Testis (tissue), 3 donors: ENCODE data around the gene TSHZ1. TPM values are rescaled to one million over a fixed set of nuclear protein-coding genes. Genes with fewer than 3 reads are reported as not detected.

Experiments
- DNase-seq: peaks from one replicate; pipeline ENCODE4 v3.0.0-alpha.2; 2019
- H3K27ac ChIP-seq, 2 donors: fragments of 200-600 bp; sonication (generic); one replicate each; pipeline ENCODE4 v1.5.1; 2019
- H3K27me3 ChIP-seq: fragments of 200-600 bp; sonication (generic); one replicate; pipeline ENCODE4 v1.5.1; 2019
- H3K36me3 ChIP-seq: fragments of 200-600 bp; sonication (generic); one replicate; pipeline ENCODE4 v1.5.1; 2017; ENCODE audit warnings: low read depth; ENCODE audit errors: missing control alignments
- H3K4me1 ChIP-seq: fragments of 200-600 bp; sonication (generic); one replicate; pipeline ENCODE4 v1.5.1; 2019
- H3K4me3 ChIP-seq, 2 donors: fragments of 200-600 bp; sonication (generic); one replicate each; pipeline ENCODE4 v1.5.1; 2017 to 2019
- H3K9me3 ChIP-seq: fragments of 200-600 bp; sonication (generic); one replicate; pipeline ENCODE4 v1.5.1; 2017
- POLR2A ChIP-seq: fragments of 450-650 bp; IDR thresholded peaks from one replicate; pipeline ENCODE4 v1.6.1; 2017; ENCODE audit warnings: antibody characterized with exemption, mild to moderate bottlenecking, moderate library complexity
- WGBS, 2 donors: methylation state at CpG; one replicate each; pipeline ENCODE4 v1.1.5; 2018; 5-methylcytosine and 5-hydroxymethylcytosine counted together
- intact Hi-C: fragments of 100-400 bp; cut with DNase I; formaldehyde crosslinking; loops from one replicate; pipeline ENCODE4 v1.15.1; 2023; ENCODE audit warnings: low total_unique reads
- polyA plus RNA-seq: library from polyadenylated mRNA; stranded (reverse); fragments of 350-450 nt; fragmentation: Illumina TruSeq; extraction: RNeasy Lipid Tissue Mini Kit (QIAGEN cat#74804); gene quantifications from one replicate; pipeline ENCODE4 v1.2.3, GENCODE V29; 2014; ENCODE audit warnings: low read depth, low replicate concordance; ENCODE audit not compliant: insufficient read depth
- total RNA-seq, 2 donors: library from RNA; depleted of rRNA; stranded (reverse); fragments of >200 nt; gene quantifications; one replicate each; pipeline ENCODE4 v1.2.3, GENCODE V29; 2016
- TF ChIP-seq, protein P1 (sequence below), 3 experiments: fragments of 450-650 bp in 2 of 3; fragments of 200-600 bp in 1 of 3; sonication (generic) in 1 of 3; IDR thresholded peaks; one replicate each; pipeline ENCODE4 v1.5.1; 2016 to 2019; ENCODE audit warnings: antibody characterized with exemption in 3 of 3, mild to moderate bottlenecking in 2 of 3, moderate library complexity in 1 of 3

The TSHZ1 gene
- total and polyA plus RNA-seq, 3 donors from 2014 or later = 12.8 to 36.2 (median 18.4) TPM

DNA sequence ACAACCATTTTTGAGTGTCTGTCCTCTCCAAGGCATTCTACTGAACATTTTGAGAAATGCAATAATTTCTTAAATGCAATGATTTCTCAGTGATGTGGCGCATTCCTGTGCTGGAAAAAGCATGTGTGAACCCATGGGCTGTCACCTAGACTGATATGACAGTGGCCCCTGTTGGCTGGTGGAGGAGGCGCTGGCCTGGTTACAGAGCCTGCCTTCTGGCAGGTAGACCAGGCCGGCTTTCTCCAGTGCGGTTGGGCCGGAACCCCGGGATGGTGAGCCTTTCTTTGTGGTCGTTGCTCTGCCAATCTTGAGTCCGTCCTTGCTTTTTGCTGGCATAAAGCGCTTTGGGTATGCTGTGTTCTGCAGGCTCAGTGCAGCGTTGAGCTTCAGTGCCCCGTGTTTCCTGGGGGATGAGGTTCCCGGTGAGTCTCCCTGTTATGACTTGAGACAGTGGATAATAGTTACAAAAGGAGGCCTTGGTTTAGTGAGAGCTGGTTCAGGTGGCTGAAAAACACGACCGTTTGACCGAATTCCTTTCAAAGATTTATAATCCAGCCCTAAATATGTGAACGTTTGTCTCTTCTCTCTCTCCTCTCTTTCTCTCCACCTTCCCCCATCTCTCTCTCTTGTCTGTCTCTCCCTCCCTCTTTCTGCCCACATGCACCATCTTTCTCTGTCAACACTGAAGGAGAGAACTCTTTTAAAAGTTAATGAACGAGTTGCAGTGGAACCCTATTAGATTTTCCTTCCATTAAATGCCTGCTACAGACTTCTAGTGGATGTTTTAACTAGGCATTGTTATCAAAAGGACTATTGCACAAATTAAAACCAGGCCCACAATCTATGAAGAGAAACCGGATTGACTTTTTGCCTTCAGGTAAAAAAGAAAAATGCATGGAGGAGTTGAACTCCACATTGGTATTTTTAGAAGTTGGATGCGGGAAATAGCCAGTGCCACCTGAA lies 34.0 kb downstream of the TSHZ1 start:
- H3K36me3 ChIP-seq = no peaks in the 10 kb centered on the region
- WGBS, 2 donors = 46 to 55% methylated on average over 19 of the region's 19 CpGs
- peak overlapping the region; percentile 82 to 84 for H3K27ac ChIP-seq
- no peaks in the 10 kb centered on the region for H3K9me3 ChIP-seq
- no peak for DNase-seq
- peaks cover 18% of the 10 kb centered on the region for H3K4me1 ChIP-seq
- no peak overlapping the region for H3K4me3 ChIP-seq
- TF ChIP-seq POLR2A = no peak
- TF ChIP-seq, protein P1, sequence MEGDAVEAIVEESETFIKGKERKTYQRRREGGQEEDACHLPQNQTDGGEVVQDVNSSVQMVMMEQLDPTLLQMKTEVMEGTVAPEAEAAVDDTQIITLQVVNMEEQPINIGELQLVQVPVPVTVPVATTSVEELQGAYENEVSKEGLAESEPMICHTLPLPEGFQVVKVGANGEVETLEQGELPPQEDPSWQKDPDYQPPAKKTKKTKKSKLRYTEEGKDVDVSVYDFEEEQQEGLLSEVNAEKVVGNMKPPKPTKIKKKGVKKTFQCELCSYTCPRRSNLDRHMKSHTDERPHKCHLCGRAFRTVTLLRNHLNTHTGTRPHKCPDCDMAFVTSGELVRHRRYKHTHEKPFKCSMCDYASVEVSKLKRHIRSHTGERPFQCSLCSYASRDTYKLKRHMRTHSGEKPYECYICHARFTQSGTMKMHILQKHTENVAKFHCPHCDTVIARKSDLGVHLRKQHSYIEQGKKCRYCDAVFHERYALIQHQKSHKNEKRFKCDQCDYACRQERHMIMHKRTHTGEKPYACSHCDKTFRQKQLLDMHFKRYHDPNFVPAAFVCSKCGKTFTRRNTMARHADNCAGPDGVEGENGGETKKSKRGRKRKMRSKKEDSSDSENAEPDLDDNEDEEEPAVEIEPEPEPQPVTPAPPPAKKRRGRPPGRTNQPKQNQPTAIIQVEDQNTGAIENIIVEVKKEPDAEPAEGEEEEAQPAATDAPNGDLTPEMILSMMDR (IDR thresholded peaks at IDR 0.05) = peak in 1 of 3 experiments; percentile 14
- intact Hi-C loops = no loop called here
- H3K27me3 ChIP-seq = no peaks in the 10 kb centered on the region

DNA sequence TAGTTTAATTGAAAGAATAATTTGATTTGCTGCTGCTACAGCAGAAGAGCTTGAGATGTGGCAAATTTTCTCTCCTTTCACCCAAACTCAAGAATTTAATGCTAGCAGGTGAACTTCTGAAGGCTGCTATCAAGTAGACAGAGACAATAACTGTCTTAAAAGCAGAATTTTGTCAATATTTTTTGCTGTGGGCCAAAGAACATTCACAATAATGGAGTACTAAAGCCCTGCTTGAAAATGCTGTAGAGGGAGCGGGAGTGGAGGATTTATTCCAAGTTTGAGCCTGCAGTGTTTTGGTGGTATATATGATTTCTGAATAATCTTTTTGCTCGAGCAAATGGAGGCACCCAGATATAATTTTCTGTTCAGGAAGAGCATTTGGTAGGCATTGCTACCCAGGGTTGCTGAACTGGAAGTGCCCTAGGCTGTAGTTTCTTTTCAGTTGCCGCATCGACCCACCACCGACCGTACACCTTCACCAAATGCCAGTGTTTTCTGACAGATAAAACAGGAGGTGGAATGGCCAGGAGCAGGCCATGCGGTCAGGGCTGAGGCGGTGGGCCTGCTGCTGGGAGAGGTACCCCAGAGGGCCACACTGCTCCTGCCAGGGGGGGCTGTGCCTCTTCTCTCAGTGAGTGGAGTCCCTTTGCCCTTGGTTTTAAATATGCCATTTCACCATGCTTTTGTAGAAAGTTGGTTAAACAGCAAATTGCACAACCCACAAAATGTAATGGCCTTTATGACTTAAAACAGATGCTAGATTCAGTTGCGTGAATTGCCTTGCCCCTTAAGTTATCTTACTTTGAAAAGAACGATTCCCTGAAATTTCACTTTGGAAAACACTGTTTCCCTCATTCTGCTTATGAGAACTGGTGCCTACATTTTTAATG lies 36.4 kb downstream of the TSHZ1 start:
- TF ChIP-seq, protein P1 (IDR thresholded peaks at IDR 0.05) = no peak
- TF ChIP-seq POLR2A = no peak
- DNase-seq = no peak
- 56 to 65% methylated on average over 10 of the region's 10 CpGs for WGBS, 2 donors
- H3K27me3 ChIP-seq = no peaks in the 10 kb centered on the region
- H3K4me3 ChIP-seq = peak overlapping the region; percentile 4 to 20
- H3K9me3 ChIP-seq = no peaks in the 10 kb centered on the region
- H3K4me1 ChIP-seq = peaks cover 18% of the 10 kb centered on the region
- intact Hi-C loops = no loop called here
- peak overlapping the region; percentile 82 to 84 for H3K27ac ChIP-seq
- no peaks in the 10 kb centered on the region for H3K36me3 ChIP-seq

DNA sequence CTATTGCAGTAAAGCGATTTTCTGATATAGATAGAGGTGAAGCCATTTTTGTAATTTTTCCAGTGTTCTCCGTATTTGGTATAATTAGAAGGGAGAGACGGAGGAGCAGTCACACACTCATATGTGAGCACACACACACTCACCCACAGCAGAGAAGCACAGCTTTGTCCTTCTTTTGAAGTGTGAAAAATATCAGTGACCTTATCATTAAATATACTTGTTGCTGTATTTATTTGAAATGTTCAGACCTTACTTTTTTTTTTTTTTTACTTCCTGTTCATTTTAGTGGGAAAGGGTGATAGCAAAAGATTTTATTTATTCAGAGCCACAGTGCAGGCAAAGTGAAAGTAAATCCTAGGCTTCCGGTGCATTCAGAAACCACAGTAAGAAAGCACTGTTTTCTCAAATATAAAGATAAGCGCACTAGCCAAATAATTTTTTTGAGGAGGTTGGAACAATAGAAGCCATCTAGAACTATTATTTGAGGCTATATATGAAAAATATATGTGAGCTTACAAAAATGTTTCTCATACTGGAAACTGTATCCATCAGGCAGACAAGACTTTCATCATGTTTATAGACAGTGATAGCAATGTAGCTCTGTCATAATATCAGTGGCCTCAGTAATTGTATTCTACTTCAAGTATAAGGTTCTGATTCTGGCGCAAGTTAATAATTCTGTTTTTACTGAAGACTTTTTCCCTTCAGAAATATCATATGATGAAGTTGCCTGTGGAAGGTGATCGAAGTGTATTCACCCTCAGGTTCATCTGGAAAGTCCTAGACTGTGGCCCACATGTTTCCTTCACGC lies 37.2 kb downstream of the TSHZ1 start:
- TF ChIP-seq, protein P1 (IDR thresholded peaks at IDR 0.05) = no peak
- no peak for TF ChIP-seq POLR2A
- Histone ChIP-seq H3K4me1 (peaks cover 18% of the 10 kb centered on the region), H3K9me3 (no peaks in the 10 kb centered on the region), H3K27me3 (no peaks in the 10 kb centered on the region), H3K27ac (peak overlapping the region; percentile 82 to 84), H3K36me3 (no peaks in the 10 kb centered on the region), H3K4me3 (peak overlapping the region; percentile 4 to 20)
- intact Hi-C loops = no loop called here
- DNase-seq = no peak
- WGBS, 2 donors = 36 to 42% methylated on average over 8 of the region's 8 CpGs

DNA sequence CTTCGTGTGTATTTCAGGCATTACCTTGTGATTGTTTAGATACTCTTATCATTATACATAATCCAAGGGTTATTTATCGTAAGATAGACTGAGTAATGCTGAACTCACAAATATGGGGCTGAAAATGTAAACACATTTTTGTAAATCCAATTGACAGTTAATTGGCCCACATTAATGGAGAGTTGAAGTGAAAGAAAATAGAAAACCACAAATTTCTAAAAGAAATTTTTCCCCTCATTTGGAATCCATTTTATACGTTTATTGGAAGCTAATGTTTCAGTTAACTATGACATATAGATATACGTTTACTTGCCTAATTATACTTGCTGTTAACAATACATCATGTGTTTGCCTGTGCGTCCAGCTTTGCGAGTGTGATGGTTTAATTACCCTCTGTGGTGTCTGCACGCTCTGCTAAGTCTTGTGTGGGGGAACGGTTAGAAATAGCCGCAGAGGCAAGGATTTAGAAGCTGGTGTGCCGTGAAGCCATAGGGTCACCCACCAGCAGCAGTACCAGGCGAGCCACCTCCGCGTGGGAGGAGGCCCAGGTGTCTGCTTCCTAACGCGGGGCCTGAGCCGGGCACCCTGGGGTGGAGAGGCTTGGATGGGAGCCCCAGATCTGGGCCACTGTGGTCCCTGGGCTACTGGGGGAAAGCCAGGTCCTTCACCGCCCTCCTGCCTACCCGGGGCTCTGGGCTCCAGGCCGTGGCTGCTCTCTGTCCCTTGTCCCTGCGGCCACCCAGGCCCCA lies 38.0 kb downstream of the TSHZ1 start:
- Histone ChIP-seq H3K9me3 (no peaks in the 10 kb centered on the region), H3K27ac (peak overlapping the region; percentile 82 to 84), H3K4me3 (no peak overlapping the region), H3K36me3 (no peaks in the 10 kb centered on the region), H3K4me1 (peaks cover 18% of the 10 kb centered on the region), H3K27me3 (no peaks in the 10 kb centered on the region)
- 35 to 53% methylated on average over 16 to 20 of the region's 20 CpGs for WGBS, 2 donors
- intact Hi-C loops = no loop called here
- DNase-seq = no peak
- no peak for TF ChIP-seq POLR2A
- TF ChIP-seq, protein P1 (IDR thresholded peaks at IDR 0.05) = no peak
